Measurements from ENCODE around the gene RBMS3.

- TF ChIP-seq CTCF (IDR thresholded peaks at IDR 0.05) (no peak), POLR2A (IDR thresholded peaks at IDR 0.05) (no peak)
Observed at GRCh38 chr3:29370021-29370420, 89.2 kb downstream of the RBMS3 start.
